SH-SY5Y (cell line): Measurements from ENCODE around the gene LYSMD1.

Experiments used
- GATA2 ChIP-seq: IDR thresholded peaks from 2 replicates; pipeline ENCODE4 v1.6.1; 2011; ENCODE audit warnings: mild to moderate bottlenecking, low read depth, low read length
- GATA3 ChIP-seq: IDR thresholded peaks from 2 replicates; pipeline ENCODE4 v1.6.1; 2011; ENCODE audit warnings: low read depth, mild to moderate bottlenecking, low read length, moderate library complexity

Gene LYSMD1, protein sequence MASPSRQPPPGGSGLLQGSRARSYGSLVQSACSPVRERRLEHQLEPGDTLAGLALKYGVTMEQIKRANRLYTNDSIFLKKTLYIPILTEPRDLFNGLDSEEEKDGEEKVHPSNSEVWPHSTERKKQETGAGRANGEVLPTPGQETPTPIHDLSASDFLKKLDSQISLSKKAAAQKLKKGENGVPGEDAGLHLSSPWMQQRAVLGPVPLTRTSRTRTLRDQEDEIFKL

DNA sequence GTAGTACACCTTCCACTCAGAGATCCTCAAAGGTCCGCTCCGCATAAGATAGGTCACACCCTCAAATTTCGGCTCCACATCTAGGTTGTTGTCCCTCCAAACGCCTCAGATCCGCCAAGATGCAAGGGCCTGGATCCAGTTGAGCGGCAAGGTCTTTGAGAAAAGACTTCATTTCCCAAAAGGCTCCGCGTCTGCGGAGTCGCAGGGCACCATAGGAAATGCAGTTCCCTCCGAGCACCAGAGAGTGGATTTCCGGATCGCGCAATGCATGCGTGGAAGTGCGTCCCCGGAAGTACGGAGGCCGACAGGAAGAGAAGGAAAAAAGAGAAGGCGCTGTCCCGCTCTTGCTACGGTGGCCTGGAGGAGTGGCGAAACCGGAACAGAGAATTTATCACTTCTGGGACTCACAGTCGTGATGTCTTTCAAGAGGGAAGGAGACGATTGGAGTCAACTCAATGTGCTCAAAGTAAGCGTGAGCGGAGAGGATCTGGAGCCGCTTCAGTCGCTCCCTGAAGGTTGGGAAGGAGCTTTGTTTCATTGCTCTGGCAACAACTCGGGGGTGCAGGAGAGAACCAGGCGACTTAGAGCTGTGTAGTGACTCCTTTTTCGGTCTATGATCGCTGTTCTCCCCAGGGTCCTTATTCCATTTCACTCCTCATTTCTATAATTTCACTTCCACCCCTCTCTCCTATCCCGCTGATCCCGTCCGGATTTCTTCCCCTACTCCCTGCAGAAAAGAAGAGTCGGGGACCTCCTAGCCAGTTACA is at the start of gene LYSMD1, which contains the start of gene SCNM1:
LYSMD1 (minus strand) TSS at position 165 of the 767 bp plus-strand sequence. CDS start 644 bp downstream, outside the sequence.
SCNM1 (plus strand) TSS at position 407 of the 767 bp plus-strand sequence; CDS start at position 416, 9 bp downstream.
- no peak for TF ChIP-seq GATA2
- no peak for TF ChIP-seq GATA3

DNA sequence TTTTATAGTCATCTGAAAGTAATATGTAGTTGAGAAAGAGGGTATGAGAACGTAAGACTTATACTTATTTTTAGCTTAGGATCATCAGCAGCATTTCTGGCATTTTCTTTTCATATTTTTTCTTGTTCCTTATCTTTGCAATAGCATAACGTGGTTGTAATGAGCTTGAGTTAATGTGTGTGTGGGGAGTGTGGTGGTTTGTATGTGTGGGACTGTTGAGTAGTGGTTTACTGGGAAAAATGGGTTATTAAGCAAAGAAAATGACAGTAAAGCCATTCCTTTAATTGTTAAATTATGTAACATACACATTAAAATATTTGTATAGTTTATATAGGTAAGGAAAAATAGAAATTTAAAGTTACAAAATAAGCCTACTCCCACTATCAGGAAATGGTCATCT is 47.9 kb upstream of the LYSMD1 start:
- no peak for TF ChIP-seq GATA2

- TF ChIP-seq GATA2 (no peak), GATA3 (no peak)
These were observed 46.4 kb upstream of the LYSMD1 start for GRCh38 chr1:151211972-151212705.

DNA sequence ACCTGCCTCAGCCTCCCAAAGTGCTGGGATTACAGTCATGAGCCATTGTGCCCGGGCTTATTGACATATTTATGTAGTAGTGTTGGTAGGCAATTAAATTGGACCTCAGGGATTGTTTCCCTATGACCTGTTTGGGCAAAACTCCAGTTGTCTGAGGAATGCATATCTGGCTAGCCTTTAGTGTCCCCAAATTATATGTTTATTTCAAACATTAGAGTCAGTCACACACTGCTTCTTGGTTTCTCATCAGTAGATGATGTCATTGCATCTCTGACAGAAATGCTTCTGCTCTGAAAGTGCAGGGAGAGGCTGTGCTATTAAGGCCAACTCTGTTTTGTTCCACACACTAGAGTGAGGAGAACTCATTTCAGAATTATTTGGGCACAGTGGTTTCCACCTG is 45.1 kb upstream of the LYSMD1 start:
- TF ChIP-seq GATA3 (no peak), GATA2 (no peak)

- no peak for TF ChIP-seq GATA3
- TF ChIP-seq GATA2, result no peak
These were observed 34.3 kb upstream of the LYSMD1 start for GRCh38 chr1:151199873-151200581.

DNA sequence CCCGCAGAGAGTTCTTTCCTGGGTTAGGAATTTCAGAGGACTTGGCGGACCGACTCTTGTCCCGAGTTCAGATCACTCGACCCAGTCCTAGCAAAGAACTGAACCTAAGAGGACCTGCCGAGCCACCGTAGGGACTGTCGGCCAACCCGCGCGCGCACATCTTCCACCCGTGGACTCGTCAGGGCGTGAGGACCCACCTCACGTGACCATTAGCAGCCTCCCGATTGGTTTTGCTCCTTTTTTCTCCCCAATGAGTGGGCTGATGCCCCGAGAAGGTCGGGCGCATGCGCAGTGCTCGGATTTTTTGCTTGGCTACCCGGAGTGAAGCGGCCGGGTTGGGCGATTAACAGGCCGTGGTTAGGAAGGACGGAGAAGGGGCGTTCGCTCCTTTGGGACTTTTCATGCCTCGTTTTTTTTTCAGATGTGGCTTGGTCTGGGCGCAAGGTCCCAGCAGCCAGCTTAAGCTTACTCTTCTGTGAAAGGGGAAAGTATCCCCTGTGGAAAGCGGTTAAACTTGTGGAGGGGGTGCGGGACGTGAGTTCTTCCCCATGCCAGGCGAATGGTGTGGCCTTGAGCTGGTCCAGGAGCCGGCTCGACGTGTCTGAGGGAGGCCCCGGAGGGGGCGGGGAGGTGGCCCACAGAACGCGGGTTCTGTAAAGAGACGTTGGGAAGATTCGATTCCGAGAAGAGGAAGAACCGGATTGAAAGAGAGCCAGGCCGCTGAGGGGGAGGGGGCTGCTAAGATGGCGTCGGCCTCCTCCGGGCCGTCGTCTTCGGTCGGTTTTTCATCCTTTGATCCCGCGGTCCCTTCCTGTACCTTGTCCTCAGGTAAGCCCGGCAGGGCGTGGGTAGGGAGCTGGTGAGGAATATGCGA is 32.8 kb upstream of the LYSMD1 start, which contains the start of gene PIP5K1A:
PIP5K1A (plus strand) TSS at position 299 of the 874 bp plus-strand sequence; CDS start at position 744, 445 bp downstream.
- TF ChIP-seq GATA3 (no peak), GATA2 (no peak)

DNA sequence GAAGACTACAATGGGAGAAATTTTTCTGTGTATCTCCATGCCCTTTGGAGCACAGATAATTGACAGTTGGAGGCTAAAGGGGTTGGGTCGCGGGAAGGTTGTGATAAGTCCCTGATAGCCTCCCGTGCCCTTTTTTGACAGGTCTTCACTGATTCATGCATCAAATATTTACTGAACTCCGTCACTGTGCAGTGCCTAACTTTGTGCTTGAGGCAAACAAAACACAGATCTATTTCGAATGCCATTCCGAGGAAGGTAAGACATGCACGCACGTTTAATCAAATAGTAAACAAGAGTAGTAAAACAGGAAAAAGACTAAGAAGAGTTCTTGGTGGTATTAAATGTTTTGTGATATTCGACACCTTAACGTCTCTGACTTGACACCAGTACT is 32.2 kb upstream of the LYSMD1 start:
- TF ChIP-seq GATA2 (no peak), GATA3 (no peak)

DNA sequence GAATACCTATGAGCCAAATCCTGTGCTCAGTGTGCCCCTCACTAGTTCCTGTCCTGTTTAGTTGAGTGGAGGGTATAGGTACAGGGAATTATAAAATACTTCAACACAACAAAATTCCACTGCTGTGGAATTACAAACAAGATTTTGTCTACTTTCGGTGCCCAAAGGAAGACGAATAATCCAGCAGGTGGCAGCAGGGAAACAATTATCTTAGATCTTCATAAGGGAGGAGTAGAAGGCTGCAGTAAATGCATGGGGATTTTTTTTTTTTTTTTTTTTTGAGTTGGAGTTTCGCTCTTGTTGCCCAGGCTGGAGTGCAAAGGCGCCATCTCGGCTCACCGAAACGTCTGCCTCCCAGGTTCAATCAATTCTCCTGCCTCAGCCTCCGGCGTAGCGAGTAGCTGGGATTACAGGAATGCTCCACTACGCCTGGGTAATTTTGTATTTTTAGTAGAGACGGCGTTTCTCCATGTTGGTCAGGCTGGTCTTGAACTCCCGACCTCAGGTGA is 30.6 kb upstream of the LYSMD1 start:
- peak; percentile 52; the same call in 1 of the 2 replicates for TF ChIP-seq GATA2
- no peak for TF ChIP-seq GATA3

- TF ChIP-seq GATA2 (no peak), GATA3 (no peak)
These were observed 28.2 kb upstream of the LYSMD1 start for GRCh38 chr1:151193856-151194255.

DNA sequence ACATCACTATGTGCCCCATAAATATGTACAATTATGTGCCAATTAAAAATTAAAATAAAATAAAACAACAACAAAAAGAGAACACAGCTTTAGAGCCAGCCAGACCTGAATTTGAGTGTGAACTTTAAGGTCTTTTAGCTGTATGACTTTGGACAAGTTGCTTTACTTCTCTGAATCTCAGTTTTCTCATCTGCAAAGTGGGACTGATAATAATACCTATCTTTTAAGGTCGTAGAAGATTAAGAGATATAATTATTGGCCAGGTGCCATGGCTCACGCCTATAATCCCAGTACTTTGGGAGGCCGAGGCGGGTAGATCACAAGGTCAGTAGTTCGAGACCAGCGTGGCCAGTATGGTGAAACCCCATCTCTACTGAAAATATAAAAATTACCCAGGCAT is 27.6 kb upstream of the LYSMD1 start:
- TF ChIP-seq GATA2, result no peak
- TF ChIP-seq GATA3, result no peak

DNA sequence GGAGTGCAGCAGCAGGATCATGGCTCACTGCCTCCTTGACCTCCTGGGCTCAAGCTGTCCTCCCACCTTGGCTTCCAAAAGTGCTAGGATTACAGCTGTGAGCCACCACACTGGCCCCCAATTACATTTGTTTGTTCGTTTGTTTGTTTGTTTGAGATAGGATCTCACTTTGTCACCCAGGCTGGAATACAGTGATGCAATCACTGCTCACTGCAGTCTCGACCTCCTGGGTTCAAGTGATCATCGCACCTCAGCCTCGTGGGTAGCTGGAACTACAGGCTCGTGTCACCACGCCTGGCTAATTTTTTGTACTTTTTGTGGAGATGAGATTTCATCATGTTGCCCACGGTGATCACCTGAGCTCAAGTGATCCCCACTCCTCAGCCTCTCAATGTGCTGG is 26.3 kb upstream of the LYSMD1 start:
- TF ChIP-seq GATA2 (no peak), GATA3 (no peak)

- TF ChIP-seq GATA2 (no peak), GATA3 (no peak)
These were observed 24.1 kb upstream of the LYSMD1 start, which contains the start of gene VPS72 for GRCh38 chr1:151189637-151190445. Gene VPS72, minus strand, starts transcription at chr1:151190197. Its CDS starts 76 bp downstream, at chr1:151190121.

- no peak for TF ChIP-seq GATA2
- no peak for TF ChIP-seq GATA3
These were observed 21.5 kb upstream of the LYSMD1 start for GRCh38 chr1:151187205-151187604.
